A549 (cell line): ENCODE results near the gene POLD4. TPM values are rescaled to one million over a fixed set of nuclear protein-coding genes. Genes with fewer than 3 reads are reported as not detected.
A peak's percentile ranks its signal among the peaks of the same experiment; 100 is the strongest.

Experiments
- ATAC-seq, 2 experiments: fragments of 200-7000 bp in 1 of 2; fragments of >200 bp in 1 of 2; cut with Nextera tagmentation in 1 of 2; cut with Tn5 transposase in 1 of 2; 3 replicates each; pipeline versions ENCODE4 v1.8.0 to v1.9.1; 2018 to 2020; ENCODE audit warnings: mild to moderate bottlenecking in 1 of 2, moderate library complexity in 1 of 2
- CTCF ChIA-PET: fragments of 300-600 bp; sonication (Branson Sonifier 250); formaldehyde crosslinking; extraction: SDS; loops from one replicate; lab custom pipeline; 2021; ENCODE audit warnings: antibody characterized with exemption, inconsistent platforms; lab: Yijun Ruan, JAX
- POLR2A ChIA-PET: fragments of 350-600 bp; formaldehyde crosslinking; extraction: SDS; loops from one replicate; lab custom pipeline; 2021; ENCODE audit warnings: antibody characterized with exemption, inconsistent platforms; lab: Yijun Ruan, JAX
- DNase-seq, 2 experiments: peaks; one replicate each; pipeline versions ENCODE4 v3.0.0 to v3.0.0-alpha.2; 2011 to 2016; ENCODE audit warnings: low read depth in 1 of 2, low spot score in 1 of 2
- FAIRE-seq: peaks from 2 replicates; lab custom pipeline; 2011; peaks lifted over from hg19 to GRCh38; lab: Jason Lieb, UNC
- H3K27ac ChIP-seq, 2 experiments: fragments of >200 bp; sonication (Bioruptor Twin); formaldehyde crosslinking; 3 replicates each; pipeline ENCODE4 v1.5.1; 2016 to 2017
- H3K4me1 ChIP-seq: fragments of >200 bp; sonication (Bioruptor Twin); formaldehyde crosslinking; 3 replicates; pipeline ENCODE4 v1.6.1; 2016
- H3K4me2 ChIP-seq: fragments of >200 bp; sonication (Bioruptor Twin); formaldehyde crosslinking; 3 replicates; pipeline ENCODE4 v1.6.1; 2016
- H3K4me3 ChIP-seq: fragments of >200 bp; sonication (Bioruptor Twin); formaldehyde crosslinking; 3 replicates; pipeline ENCODE4 v1.5.1; 2016
- H3K9me3 ChIP-seq: fragments of >200 bp; sonication (Bioruptor Twin); formaldehyde crosslinking; 3 replicates; pipeline ENCODE4 v1.6.1; 2016
- CBX8 ChIP-seq: fragments of 200-600 bp; sonication (generic); IDR thresholded peaks from 2 replicates; pipeline ENCODE4 v1.6.1; 2016
- CTCF ChIP-seq: fragments of >200 bp; sonication (Bioruptor Twin); formaldehyde crosslinking; IDR thresholded peaks from 3 replicates; pipeline ENCODE4 v1.5.1; 2016
- EHF ChIP-seq: fragments of 250-450 bp; sonication (Bioruptor Pico); IDR thresholded peaks from 2 replicates; pipeline ENCODE4 v1.5.0; 2020; ENCODE audit warnings: mild to moderate bottlenecking
- ESRRA ChIP-seq: fragments of 150-350 bp; IDR thresholded peaks from 2 replicates; pipeline ENCODE4 v1.6.1; 2014; ENCODE audit warnings: mild to moderate bottlenecking, low read length, borderline replicate concordance
- FOSL2 ChIP-seq, 2 experiments: fragments of 450-650 bp in 1 of 2; fragments of >200 bp in 1 of 2; sonication (Bioruptor Twin) in 1 of 2; formaldehyde crosslinking; IDR thresholded peaks; 2 replicates each; pipeline versions ENCODE4 v1.5.0 to v1.6.1; 2016 to 2020; ENCODE audit warnings: mild to moderate bottlenecking in 1 of 2, moderate library complexity in 1 of 2
- HEYL ChIP-seq: fragments of 250-450 bp; sonication (Bioruptor Pico); IDR thresholded peaks from 2 replicates; pipeline ENCODE4 v1.8.0; 2021; ENCODE audit warnings: mild to moderate bottlenecking, moderate library complexity
- JUN ChIP-seq, 2 experiments: fragments of >200 bp; sonication (Bioruptor Twin); formaldehyde crosslinking; IDR thresholded peaks; 2 replicates in 1 of 2; 3 replicates in 1 of 2; pipeline ENCODE4 v1.6.1; 2016 to 2017
- MAX ChIP-seq: IDR thresholded peaks from 2 replicates; pipeline ENCODE4 v1.6.1; 2012
- MAZ ChIP-seq: fragments of 150-350 bp; IDR thresholded peaks from 2 replicates; pipeline ENCODE4 v1.6.1; 2014; ENCODE audit warnings: antibody characterized with exemption, low read depth, low read length, borderline replicate concordance
- PBX3 ChIP-seq: IDR thresholded peaks from 2 replicates; pipeline ENCODE4 v1.6.1; 2012
- POLR2AphosphoS2 ChIP-seq: conservative IDR thresholded peaks from 2 replicates; pipeline ENCODE4 v1.6.1; 2012; ENCODE audit warnings: low read length, improper control_type of control experiment, inconsistent platforms
- RAD21 ChIP-seq, 2 experiments: fragments of >200 bp in 1 of 2; sonication (Bioruptor Twin) in 1 of 2; formaldehyde crosslinking in 1 of 2; IDR thresholded peaks in 1 of 2; conservative IDR thresholded peaks in 1 of 2; 2 replicates in 1 of 2; 3 replicates in 1 of 2; pipeline ENCODE4 v1.6.1; 2012 to 2018; ENCODE audit warnings: inconsistent platforms in 1 of 2
- RARB ChIP-seq: fragments of 250-450 bp; sonication (Bioruptor Pico); IDR thresholded peaks from 2 replicates; pipeline ENCODE4 v1.8.0; 2021; ENCODE audit warnings: mild to moderate bottlenecking, moderate library complexity
- SMC3 ChIP-seq: fragments of >200 bp; sonication (Bioruptor Twin); formaldehyde crosslinking; IDR thresholded peaks from 3 replicates; pipeline ENCODE4 v1.6.1; 2018; ENCODE audit warnings: inconsistent platforms
- TFCP2L1 ChIP-seq: fragments of 250-450 bp; sonication (Bioruptor Pico); IDR thresholded peaks from 2 replicates; pipeline ENCODE4 v1.5.0; 2021; ENCODE audit warnings: mild to moderate bottlenecking
- whole genome bisulfite sequencing: methylation state at CpG from one replicate; pipeline ENCODE4 v1.1.6; 2017; ENCODE audit errors: missing lambda C conversion rate; 5-methylcytosine and 5-hydroxymethylcytosine counted together
- polyA plus RNA-seq, 4 experiments: library from polyadenylated mRNA; depleted of rRNA in 3 of 4; stranded (reverse); fragments of >200 nt; fragmentation: RNase III in 1 of 4; extraction: RNeasy Plus Mini Kit Qiagen cat#74134 plus additional on column Dnase treatment in 1 of 4; gene quantifications; 2 replicates in 3 of 4; 3 replicates in 1 of 4; pipeline ENCODE4 v1.2.3, GENCODE V29; 2011 to 2017

POLD4 gene
- polyA plus RNA-seq, 2 of the 4 experiments (the other 2 are of a cell fraction) = 140 to 148 TPM

GRCh38 chr11:67364169-67364568, 10.8 kb upstream of the POLD4 start:
- no peak overlapping the region for H3K4me2 ChIP-seq
- H3K27ac ChIP-seq = peak overlapping the region in 1 of 2 experiments; percentile 100; a peak in 3 of 6 replicates
- H3K4me1 ChIP-seq = peaks cover 73% of the 10 kb centered on the region
- no peak for FAIRE-seq
- 92% methylated on average over 3 of the region's 3 CpGs for WGBS
- no peak for DNase-seq
- CTCF ChIA-PET = interaction anchor here (0.9 to 46.2 kb wide), 3 partner anchors 6 to 98 kb away, joined by 3 to 1913 read pairs (median 1913); partner anchors contain the start of genes CLCF1, GRK2, POLD4 and PPP1CA
- H3K9me3 ChIP-seq = no peaks in the 10 kb centered on the region
- peak; percentile 21; the same call in 1 of the 2 replicates for TF ChIP-seq POLR2AphosphoS2
- TF ChIP-seq PBX3 = 0 out of 2 replicates have a peak, but pooled peaks have one; percentile 15
- TF ChIP-seq FOSL2 (IDR thresholded peaks at IDR 0.05) = no peak
- TF ChIP-seq FOSL2 (CRISPR knock-in tag; IDR thresholded peaks at IDR 0.05) = no peak
- TF ChIP-seq EHF (CRISPR knock-in tag) = no peak
- ATAC-seq = no peak
- POLR2A ChIA-PET = interaction anchor here (2.0 kb wide), 1 partner anchor 10 kb away, joined by 11 read pairs; the partner anchor contains the start of gene CLCF1
- no peak overlapping the region for H3K4me3 ChIP-seq

- peaks cover 72% of the 10 kb centered on the region for H3K4me1 ChIP-seq
- POLR2A ChIA-PET = interaction anchor here (0.8 to 8.3 kb wide), 4 partner anchors 15 to 44 kb away, joined by 4 to 172 read pairs (median 68); partner anchors contain the start of genes CLCF1, PPP1CA and RAD9A
These were observed 4.7 kb upstream of the POLD4 start for GRCh38 chr11:67357831-67358670.

GRCh38 chr11:67356864-67357561, 3.7 kb upstream of the POLD4 start:
- no peak overlapping the region for H3K4me3 ChIP-seq
- no peak for FAIRE-seq
- WGBS = 0% methylated on average over 2 of the region's 3 CpGs
- ChIA-PET CTCF (interaction anchor here (0.6 to 20.0 kb wide), 14 partner anchors 9 to 559 kb away, joined by 3 to 1913 read pairs (median 4); partner anchors contain the start of genes CLCF1, PPP1CA, PTPRCAP and RAD9A), POLR2A (interaction anchor here (0.6 to 8.3 kb wide), 6 partner anchors 11 to 117 kb away, joined by 3 to 172 read pairs (median 6); partner anchors contain the start of genes CLCF1, PPP1CA and RAD9A)
- peak overlapping the region; percentile 93 for H3K4me2 ChIP-seq
- TF ChIP-seq SMC3 = peak; percentile 97
- TF ChIP-seq CTCF = peak; percentile 95
- TF ChIP-seq MAX = peak; percentile 63
- TF ChIP-seq CBX8 = no peak
- TF ChIP-seq JUN (IDR thresholded peaks at IDR 0.05) = no peak
- TF ChIP-seq ESRRA = peak; percentile 66; the same call in 1 of the 2 replicates
- TF ChIP-seq RARB (CRISPR knock-in tag) = peak; percentile 38; the same call in 1 of the 2 replicates
- TF ChIP-seq TFCP2L1 (CRISPR knock-in tag) = 0 out of 2 replicates have a peak, but pooled peaks have one; percentile 10
- peak; percentile 71; the same call in 1 of the 2 replicates for TF ChIP-seq PBX3
- no peak for TF ChIP-seq FOSL2 (IDR thresholded peaks at IDR 0.05)
- peak; percentile 19; the same call in 1 of the 2 replicates for TF ChIP-seq FOSL2 (CRISPR knock-in tag; IDR thresholded peaks at IDR 0.05)
- TF ChIP-seq HEYL (CRISPR knock-in tag) = no peak
- TF ChIP-seq RAD21 (conservative IDR thresholded peaks at IDR 0.05 in 1 of 2, IDR thresholded peaks at IDR 0.05 in 1 of 2) = peak; percentile 98
- H3K4me1 ChIP-seq = peaks cover 70% of the 10 kb centered on the region
- ATAC-seq = peak; percentile 5 to 26; a peak in 5 of 6 replicates
- peak; percentile 80 to 90 for DNase-seq
- no peaks in the 10 kb centered on the region for H3K9me3 ChIP-seq
- peak overlapping the region; percentile 93 to 98 for H3K27ac ChIP-seq

More at GRCh38 chr11:67357831-67358670, 4.7 kb upstream of the POLD4 start:
- CTCF ChIA-PET = interaction anchor here (1.8 to 20.0 kb wide), 4 partner anchors 13 to 111 kb away, joined by 6 to 1913 read pairs (median 43); partner anchors contain the start of genes CLCF1, PPP1CA, RAD9A and TBC1D10C
- H3K4me2 ChIP-seq = peak overlapping the region; percentile 93
- H3K9me3 ChIP-seq = no peaks in the 10 kb centered on the region
- 64% methylated on average over 12 of the region's 12 CpGs for WGBS
- no peak for TF ChIP-seq ESRRA
- no peak; the same call in 1 of the 2 replicates for TF ChIP-seq POLR2AphosphoS2
- TF ChIP-seq PBX3 = peak; percentile 64; the same call in 1 of the 2 replicates
- peak in 1 of 2 experiments; percentile 27; a peak in 1 of 5 replicates for TF ChIP-seq JUN (IDR thresholded peaks at IDR 0.05)
- peak; percentile 12; the same call in 1 of the 2 replicates for TF ChIP-seq FOSL2 (IDR thresholded peaks at IDR 0.05)
- peak; percentile 63 for TF ChIP-seq FOSL2 (CRISPR knock-in tag; IDR thresholded peaks at IDR 0.05)
- TF ChIP-seq MAX = 0 out of 2 replicates have a peak, but pooled peaks have one; percentile 28
- no peak for TF ChIP-seq MAZ
- ATAC-seq (no peak), FAIRE-seq (no peak), DNase-seq (peak; percentile 43 to 61)
- H3K27ac ChIP-seq = peak overlapping the region; percentile 93 to 98
- no peak overlapping the region for H3K4me3 ChIP-seq
